IMR-90 (cell line): Measurements from ENCODE around the gene KLHL3. TPM values are rescaled to one million over a fixed set of nuclear protein-coding genes. Genes with fewer than 3 reads are reported as not detected.

ENCODE experiments used
- ATAC-seq: fragments of 200-7000 bp; cut with Tn5 transposase; 2 replicates; pipeline ENCODE4 v1.9.1; 2020; ENCODE audit warnings: low read depth, mild to moderate bottlenecking, moderate library complexity
- BruUV-seq: library from RNA; stranded (reverse); fragments of 400-500 nt; replicated peaks from 2 replicates; lab custom pipeline; 2021; lab: Mats Ljungman, UMichigan
- CTCF ChIA-PET: fragments of 300-600 bp; formaldehyde crosslinking; extraction: SDS; loops from one replicate; lab custom pipeline; 2021; ENCODE audit warnings: antibody characterized with exemption; lab: Yijun Ruan, JAX
- POLR2A ChIA-PET: fragments of 300-600 bp; sonication (Branson Sonifier 250); formaldehyde crosslinking; loops from one replicate; lab custom pipeline; 2022; ENCODE audit warnings: antibody characterized with exemption; ENCODE audit not compliant: unreplicated experiment; lab: Charles Lee
- DNase-seq: peaks from one replicate; pipeline ENCODE4 v3.0.0; 2013
- H2AFZ ChIP-seq: replicated peaks from 2 replicates; pipeline ENCODE3; 2013; ENCODE audit warnings: low read length, mild to moderate bottlenecking; ENCODE audit not compliant: poor library complexity
- H2AK5ac ChIP-seq: 2 replicates; pipeline ENCODE4 v1.6.1; 2013; ENCODE audit warnings: low read depth, low read length, inconsistent platforms
- H2AK9ac ChIP-seq: replicated peaks from 2 replicates; pipeline ENCODE3; 2013; ENCODE audit warnings: mild to moderate bottlenecking, low read depth, low read length, moderate library complexity; ENCODE audit not compliant: poor library complexity
- H2BK120ac ChIP-seq: 2 replicates; pipeline ENCODE4 v1.6.1; 2013; ENCODE audit warnings: low read depth, low read length, inconsistent platforms
- H2BK15ac ChIP-seq: 3 replicates; pipeline ENCODE4 v1.6.1; 2013; ENCODE audit warnings: low read depth, low read length, inconsistent platforms
- H2BK20ac ChIP-seq: 2 replicates; pipeline ENCODE4 v1.6.1; 2013; ENCODE audit warnings: low read depth, mild to moderate bottlenecking, inconsistent platforms, low read length, moderate library complexity
- H2BK5ac ChIP-seq: 2 replicates; pipeline ENCODE4 v1.6.1; 2013; ENCODE audit warnings: mild to moderate bottlenecking, low read depth, low read length, inconsistent platforms; ENCODE audit not compliant: poor library complexity, severe bottlenecking
- H3K14ac ChIP-seq: replicated peaks from 2 replicates; pipeline ENCODE4 v1.6.1; 2013; ENCODE audit warnings: low read depth, low read length, inconsistent platforms
- H3K18ac ChIP-seq: 2 replicates; pipeline ENCODE4 v1.6.1; 2013; ENCODE audit warnings: low read depth, low read length, control low read depth
- H3K23ac ChIP-seq: 2 replicates; pipeline ENCODE4 v1.6.1; 2013; ENCODE audit warnings: low read depth, low read length, inconsistent platforms
- H3K27ac ChIP-seq: 2 replicates; pipeline ENCODE4 v1.5.1; 2013; ENCODE audit warnings: mild to moderate bottlenecking, control low read depth, low read length; ENCODE audit not compliant: insufficient read depth
- H3K27me3 ChIP-seq: 2 replicates; pipeline ENCODE4 v1.6.1; 2013; ENCODE audit warnings: low read length; ENCODE audit not compliant: control insufficient read depth, insufficient read depth
- H3K36me3 ChIP-seq: 2 replicates; pipeline ENCODE4 v1.6.1; 2013; ENCODE audit warnings: low read length, mixed read lengths; ENCODE audit not compliant: control insufficient read depth, insufficient read depth
- H3K4ac ChIP-seq: 2 replicates; pipeline ENCODE4 v1.6.1; 2013; ENCODE audit warnings: low read depth, low read length, inconsistent platforms
- H3K4me1 ChIP-seq: 2 replicates; pipeline ENCODE4 v1.6.1; 2013; ENCODE audit warnings: low read length, mixed read lengths; ENCODE audit not compliant: control insufficient read depth, insufficient read depth
- H3K4me2 ChIP-seq: 2 replicates; pipeline ENCODE4 v1.6.1; 2013; ENCODE audit warnings: low read depth, mild to moderate bottlenecking, control low read depth, low read length, moderate library complexity
- H3K4me3 ChIP-seq: 2 replicates; pipeline ENCODE4 v1.5.1; 2013; ENCODE audit warnings: low read depth, mild to moderate bottlenecking, control low read depth, low read length, moderate library complexity; ENCODE audit not compliant: insufficient read depth
- H3K56ac ChIP-seq: 2 replicates; pipeline ENCODE4 v1.6.1; 2013; ENCODE audit warnings: low read length, inconsistent platforms; ENCODE audit not compliant: insufficient read depth; ENCODE audit errors: extremely low read depth
- H3K79me1 ChIP-seq, 2 experiments: 2 replicates each; pipeline ENCODE4 v1.6.1; 2013; ENCODE audit warnings: low read length in 2 of 2, inconsistent platforms in 1 of 2, low read depth in 1 of 2
- H3K9ac ChIP-seq: 2 replicates; pipeline ENCODE4 v1.6.1; 2013; ENCODE audit warnings: low read depth, low read length, control low read depth
- H3K9me1 ChIP-seq: 2 replicates; pipeline ENCODE4 v1.6.1; 2013; ENCODE audit warnings: low read length, inconsistent platforms; ENCODE audit not compliant: insufficient read depth
- H3K9me3 ChIP-seq: 2 replicates; pipeline ENCODE4 v1.6.1; 2013; ENCODE audit warnings: low read length; ENCODE audit not compliant: control insufficient read depth, insufficient read depth
- H4K20me1 ChIP-seq: 2 replicates; pipeline ENCODE4 v1.6.1; 2013; ENCODE audit warnings: low read length, inconsistent platforms; ENCODE audit not compliant: insufficient read depth
- H4K5ac ChIP-seq: 2 replicates; pipeline ENCODE4 v1.6.1; 2013; ENCODE audit warnings: mild to moderate bottlenecking, low read depth, low read length, control low read depth
- H4K8ac ChIP-seq, 2 experiments: 2 replicates each; pipeline ENCODE4 v1.6.1; 2013; ENCODE audit warnings: low read depth in 2 of 2, low read length in 2 of 2, control low read depth in 1 of 2, inconsistent platforms in 1 of 2
- H4K91ac ChIP-seq: 2 replicates; pipeline ENCODE4 v1.6.1; 2013; ENCODE audit warnings: low read depth, low read length, inconsistent platforms; ENCODE audit not compliant: insufficient read depth
- CHD1 ChIP-seq: IDR thresholded peaks from 2 replicates; pipeline ENCODE4 v1.6.1; 2012; ENCODE audit warnings: low read depth, low read length, improper control_type of control experiment
- NFE2L2 ChIP-seq: fragments of 150-350 bp; IDR thresholded peaks from 2 replicates; pipeline ENCODE4 v1.6.1; 2016; ENCODE audit warnings: low read depth, mild to moderate bottlenecking, low read length
- RCOR1 ChIP-seq: IDR thresholded peaks from 2 replicates; pipeline ENCODE4 v1.6.1; 2012; ENCODE audit warnings: mild to moderate bottlenecking, low read length, improper control_type of control experiment; ENCODE audit not compliant: insufficient replicate concordance
- RFX5 ChIP-seq: IDR thresholded peaks from 2 replicates; pipeline ENCODE4 v1.8.0; 2012; ENCODE audit warnings: low read depth, mild to moderate bottlenecking, low read length, moderate library complexity
- SMC3 ChIP-seq: fragments of 150-350 bp; IDR thresholded peaks from 2 replicates; pipeline ENCODE4 v1.6.1; 2016; ENCODE audit warnings: low read depth, mild to moderate bottlenecking, antibody characterized with exemption, low read length, moderate library complexity
- USF2 ChIP-seq: fragments of 150-350 bp; IDR thresholded peaks from 2 replicates; pipeline ENCODE4 v1.6.1; 2017; ENCODE audit warnings: mild to moderate bottlenecking, antibody characterized with exemption, low read length, low read depth
- dilution Hi-C: fragments of 300-500 bp; cut with HindIII; formaldehyde crosslinking; loops from one replicate; pipeline ENCODE4 v1.14.3; 2018; ENCODE audit warnings: low sequenced_read_pairs; ENCODE audit not compliant: unreplicated experiment
- in situ Hi-C: fragments of 300-500 bp; cut with MboI; formaldehyde crosslinking; loops from 3 replicates; pipeline ENCODE4 v1.14.3; 2019; ENCODE audit warnings: low sequenced_read_pairs, inconsistent platforms, mixed read lengths
- intact Hi-C: fragments of 100-400 bp; cut with micrococcal nuclease; formaldehyde crosslinking; loops from 2 replicates; pipeline ENCODE4 v1.10.0; 2022
- polyA plus RNA-seq, 3 experiments: library from polyadenylated mRNA; depleted of rRNA; stranded (reverse); fragments of >200 nt; gene quantifications; 2 replicates each; pipeline ENCODE4 v1.2.3, GENCODE V29; 2012; ENCODE audit warnings: low replicate concordance in 1 of 3
- total RNA-seq: library from RNA; depleted of rRNA; stranded (reverse); fragments of >200 nt; gene quantifications from 2 replicates; pipeline ENCODE4 v1.2.3, GENCODE V29; 2012

The KLHL3 gene
- total and polyA plus RNA-seq, 2 of the 4 experiments (the other 2 are of a cell fraction), result 2.3 to 4.1 TPM

GRCh38 chr5:137730336-137730735 is 5.6 kb downstream of the KLHL3 start:
- Histone ChIP-seq H2BK120ac (no peak overlapping the region), H3K9me1 (no peaks in the 10 kb centered on the region; the same call in 1 of the 2 replicates), H4K91ac (no peak overlapping the region), H4K5ac (no peak overlapping the region), H3K27ac (no peak overlapping the region), H2BK5ac (no peak overlapping the region), H3K36me3 (no peaks in the 10 kb centered on the region), H2AK9ac (no peak overlapping the region), H3K4me3 (no peak overlapping the region), H3K4me2 (no peak overlapping the region), H2AK5ac (no peak overlapping the region), H2AFZ (no peak overlapping the region), H3K79me1 (no peaks in the 10 kb centered on the region; a peak in 1 of 4 replicates), H2BK15ac (no peak overlapping the region), H3K9ac (no peak overlapping the region), H3K56ac (no peak overlapping the region), H3K14ac (no peak overlapping the region), H2BK20ac (no peak overlapping the region), H3K27me3 (no peaks in the 10 kb centered on the region), H3K4ac (no peak overlapping the region), H3K23ac (no peak overlapping the region), H4K20me1 (no peaks in the 10 kb centered on the region), H3K4me1 (no peaks in the 10 kb centered on the region), H3K18ac (no peak overlapping the region), H3K9me3 (no peaks in the 10 kb centered on the region), H4K8ac (no peak overlapping the region)
- peak; percentile 78 for DNase-seq
- POLR2A ChIA-PET, result no interaction called here
- dilution Hi-C loops, result no loop called here
- BruUV-seq, result no TSS peak
- intact Hi-C loops, result no loop called here
- CTCF ChIA-PET, result interaction anchor here (0.8 to 1.3 kb wide), 3 partner anchors 9 to 12 kb away, joined by 3 to 9 read pairs (median 3); no protein-coding TSS in a partner anchor
- no peak for TF ChIP-seq NFE2L2
- no peak for TF ChIP-seq USF2
- TF ChIP-seq RCOR1, result no peak
- no peak for TF ChIP-seq CHD1
- no peak for TF ChIP-seq SMC3
- TF ChIP-seq RFX5, result no peak
- peak; percentile 30 for ATAC-seq
- in situ Hi-C loops, result loop anchor here (25.0 kb wide), 1 partner anchor 418 kb away; no protein-coding TSS in a partner anchor
